Activated CD8-positive, alpha-beta memory T cell treated with anti-CD3 and anti-CD28 coated beads for 48 hours (primary cell): Measurements from ENCODE around the gene BCCIP.

ENCODE experiments used
- DNase-seq, 3 experiments: peaks; one replicate each; pipeline ENCODE4 v3.0.0-alpha.2; 2020; ENCODE audit warnings: low read depth in 2 of 3, low spot score in 2 of 3

Gene BCCIP

GRCh38 chr10:125883211-125883610 lies 59.9 kb downstream of the BCCIP start:
- no peak for DNase-seq
